ENCODE results near the gene FHAD1. TPM values are rescaled to one million over a fixed set of nuclear protein-coding genes. Genes with fewer than 3 reads are reported as not detected.
A peak's percentile ranks its signal among the peaks of the same experiment; 100 is the strongest.

FHAD1 gene
- total RNA-seq = under 1 TPM in 3 of 6 experiments, not detected in 3; 0.06 to 0.53 (median 0.12) TPM
- long read RNA-seq = 0 reads

GRCh38 chr1:15246960-15247614 lies at the start of gene FHAD1:
FHAD1 (plus strand) TSS chr1:15247223; CDS start chr1:15251785, 4,562 bp downstream.
- ATAC-seq (peak; percentile 55 to 69 (median 58)), DNase-seq (peak in 1 of 3 donors; percentile 57)
- TF ChIP-seq CTCF (IDR thresholded peaks at IDR 0.05) = no peak
- no peak for TF ChIP-seq POLR2A (IDR thresholded peaks at IDR 0.05)
- Histone ChIP-seq H3K4me3 (peak within 1 kb of the TSS; percentile 9 to 32 (median 21)), H3K27me3 (peaks cover 0 to 4% of the 10 kb centered on the region in 2 donors), H3K36me3 (no peaks in the 10 kb centered on the region), H3K4me1 (no peaks in the 10 kb centered on the region), H3K9me3 (no peaks in the 10 kb centered on the region), H3K27ac (peak within 1 kb of the TSS in 1 of 3 donors; percentile 26)
- intact Hi-C loops (cut with DNase I) = no loop called here
- 13% methylated on average over 23 of the region's 55 CpGs for WGBS (ENCODE audit: insufficient coverage, low coverage, low lambda C conversion rate, missing lambda C conversion rate)

DNA sequence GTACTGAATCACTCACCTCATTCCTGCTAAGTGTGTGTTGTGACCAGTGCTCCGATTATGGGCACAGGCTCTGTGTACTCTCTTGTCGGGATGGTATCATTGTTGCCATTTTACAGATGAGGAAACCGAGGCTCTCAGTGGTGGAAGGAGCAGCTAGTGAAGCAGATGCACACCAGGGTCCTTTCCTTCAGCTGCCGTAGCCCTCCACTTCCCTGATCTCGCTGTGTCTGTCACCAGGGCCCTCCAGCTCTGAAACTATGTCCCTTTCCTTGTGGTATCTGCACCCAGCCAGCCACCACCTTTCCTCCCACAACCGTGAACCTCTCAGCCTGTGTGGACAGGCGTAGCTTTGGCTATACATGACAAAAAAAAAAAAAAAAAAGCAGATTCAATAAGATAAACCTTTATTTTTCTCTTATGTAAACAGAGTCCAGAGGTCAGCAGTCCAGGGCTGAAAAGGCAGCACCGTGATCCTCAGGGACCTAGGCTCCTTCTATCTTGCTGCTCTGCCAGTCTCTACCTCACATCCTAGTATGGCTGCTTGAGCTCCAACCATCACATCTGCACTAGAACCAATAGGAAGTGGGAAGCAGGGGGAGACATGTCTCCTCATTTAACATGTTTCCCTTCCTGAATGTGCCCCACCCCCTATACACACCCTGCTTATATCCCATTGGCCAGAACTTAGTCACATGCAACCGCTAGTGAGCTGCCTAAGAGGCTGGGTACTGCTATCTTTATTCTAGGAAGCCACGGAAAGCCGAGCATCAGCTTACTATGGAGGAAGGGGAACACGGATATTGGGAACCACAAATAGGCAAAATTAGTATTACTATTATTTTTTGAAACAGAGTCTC lies 49.2 kb upstream of the FHAD1 start:
- intact Hi-C loops (cut with DNase I) = no loop called here
- Histone ChIP-seq H3K4me1 (peaks cover 0 to 26% (median 11%) of the 10 kb centered on the region in 4 donors), H3K27ac (no peak overlapping the region), H3K9me3 (no peaks in the 10 kb centered on the region), H3K36me3 (no peaks in the 10 kb centered on the region), H3K27me3 (peaks cover 0 to 5% of the 10 kb centered on the region in 2 donors), H3K4me3 (no peak overlapping the region)
- TF ChIP-seq POLR2A (IDR thresholded peaks at IDR 0.05) = no peak
- TF ChIP-seq CTCF (IDR thresholded peaks at IDR 0.05) = no peak
- DNase-seq (no peak), ATAC-seq (no peak)
- 50% methylated on average over 6 of the region's 12 CpGs for whole genome bisulfite sequencing (ENCODE audit: insufficient coverage, low coverage, low lambda C conversion rate, missing lambda C conversion rate)

GRCh38 chr1:15198684-15199083 lies 48.3 kb upstream of the FHAD1 start:
- TF ChIP-seq POLR2A (IDR thresholded peaks at IDR 0.05) = no peak
- TF ChIP-seq CTCF (IDR thresholded peaks at IDR 0.05) = no peak
- ATAC-seq (no peak), DNase-seq (no peak)

GRCh38 chr1:15201221-15201620 lies 45.8 kb upstream of the FHAD1 start:
- H3K4me1 ChIP-seq = peaks cover 0 to 26% (median 11%) of the 10 kb centered on the region in 4 donors
- no peak for ATAC-seq
- no peak overlapping the region for H3K27ac ChIP-seq
- peaks cover 0 to 12% of the 10 kb centered on the region in 2 donors for H3K27me3 ChIP-seq
- H3K9me3 ChIP-seq = no peaks in the 10 kb centered on the region
- no peak for DNase-seq
- H3K36me3 ChIP-seq = no peaks in the 10 kb centered on the region
- intact Hi-C loops (cut with DNase I) = no loop called here
- WGBS (ENCODE audit: insufficient coverage, low coverage, low lambda C conversion rate, missing lambda C conversion rate) = 41% methylated on average over 4 of the region's 4 CpGs
- TF ChIP-seq CTCF (IDR thresholded peaks at IDR 0.05) (no peak), POLR2A (IDR thresholded peaks at IDR 0.05) (no peak)
- no peak overlapping the region for H3K4me3 ChIP-seq

More at GRCh38 chr1:15198684-15199083, 48.3 kb upstream of the FHAD1 start:
- H3K27me3 ChIP-seq = peaks cover 0 to 5% of the 10 kb centered on the region in 2 donors
- H3K4me3 ChIP-seq = no peak overlapping the region
- 39% methylated on average over 4 of the region's 8 CpGs for WGBS (ENCODE audit: insufficient coverage, low coverage, low lambda C conversion rate, missing lambda C conversion rate)
- H3K27ac ChIP-seq = no peak overlapping the region
- intact Hi-C loops (cut with DNase I) = no loop called here
- H3K36me3 ChIP-seq = no peaks in the 10 kb centered on the region
- no peaks in the 10 kb centered on the region for H3K9me3 ChIP-seq
- H3K4me1 ChIP-seq = peaks cover 0 to 26% (median 11%) of the 10 kb centered on the region in 4 donors

Data from right lobe of liver (tissue), 6 donors.